Measurements from ENCODE around the gene AHSA1. TPM values are rescaled to one million over a fixed set of nuclear protein-coding genes. Genes with fewer than 3 reads are reported as not detected.

Gene AHSA1
- total and polyA plus RNA-seq, 2 experiments from 2014 or later: 177 to 213 TPM

DNA sequence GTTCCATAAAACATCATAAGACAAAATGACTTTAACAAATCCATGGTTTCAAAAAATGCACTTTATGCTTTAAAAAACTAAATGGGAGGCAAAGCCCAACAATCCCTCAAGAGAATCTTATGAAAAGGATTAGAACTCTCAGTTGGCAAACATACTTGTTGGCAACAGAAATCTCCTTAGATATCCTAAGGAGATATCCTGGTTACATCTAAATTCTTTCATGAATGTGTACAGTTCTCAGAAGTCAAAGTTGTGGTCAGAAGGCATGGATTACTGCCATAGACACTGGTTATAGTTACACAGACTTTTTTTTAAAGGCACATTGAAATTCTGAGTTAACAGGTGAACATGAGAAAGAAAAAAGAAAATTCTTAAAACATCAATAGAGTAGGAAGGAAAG is 58.2 kb downstream of the AHSA1 start:
- TF ChIP-seq JUNB (IDR thresholded peaks at IDR 0.05; ENCODE audit: unreplicated experiment) (no peak), STAT1 (IDR thresholded peaks at IDR 0.05; ENCODE audit: unreplicated experiment) (no peak), POLR2AphosphoS5 (IDR thresholded peaks at IDR 0.05; ENCODE audit: low read depth) (no peak), ZNF114 (CRISPR knock-in tag; IDR thresholded peaks at IDR 0.05) (no peak), ZNF331 (CRISPR knock-in tag; IDR thresholded peaks at IDR 0.05; ENCODE audit: low read depth) (no peak), EZH2phosphoT487 (IDR thresholded peaks at IDR 0.05; ENCODE audit: unreplicated experiment) (no peak), EZH2 (IDR thresholded peaks at IDR 0.05; ENCODE audit: low read depth, unreplicated experiment) (no peak), CREB1 (CRISPR knock-in tag; IDR thresholded peaks at IDR 0.05; ENCODE audit: low read depth) (no peak), NANOG (IDR thresholded peaks at IDR 0.05; ENCODE audit: borderline replicate concordance) (no peak)
- TF ChIP-seq, protein P1, sequence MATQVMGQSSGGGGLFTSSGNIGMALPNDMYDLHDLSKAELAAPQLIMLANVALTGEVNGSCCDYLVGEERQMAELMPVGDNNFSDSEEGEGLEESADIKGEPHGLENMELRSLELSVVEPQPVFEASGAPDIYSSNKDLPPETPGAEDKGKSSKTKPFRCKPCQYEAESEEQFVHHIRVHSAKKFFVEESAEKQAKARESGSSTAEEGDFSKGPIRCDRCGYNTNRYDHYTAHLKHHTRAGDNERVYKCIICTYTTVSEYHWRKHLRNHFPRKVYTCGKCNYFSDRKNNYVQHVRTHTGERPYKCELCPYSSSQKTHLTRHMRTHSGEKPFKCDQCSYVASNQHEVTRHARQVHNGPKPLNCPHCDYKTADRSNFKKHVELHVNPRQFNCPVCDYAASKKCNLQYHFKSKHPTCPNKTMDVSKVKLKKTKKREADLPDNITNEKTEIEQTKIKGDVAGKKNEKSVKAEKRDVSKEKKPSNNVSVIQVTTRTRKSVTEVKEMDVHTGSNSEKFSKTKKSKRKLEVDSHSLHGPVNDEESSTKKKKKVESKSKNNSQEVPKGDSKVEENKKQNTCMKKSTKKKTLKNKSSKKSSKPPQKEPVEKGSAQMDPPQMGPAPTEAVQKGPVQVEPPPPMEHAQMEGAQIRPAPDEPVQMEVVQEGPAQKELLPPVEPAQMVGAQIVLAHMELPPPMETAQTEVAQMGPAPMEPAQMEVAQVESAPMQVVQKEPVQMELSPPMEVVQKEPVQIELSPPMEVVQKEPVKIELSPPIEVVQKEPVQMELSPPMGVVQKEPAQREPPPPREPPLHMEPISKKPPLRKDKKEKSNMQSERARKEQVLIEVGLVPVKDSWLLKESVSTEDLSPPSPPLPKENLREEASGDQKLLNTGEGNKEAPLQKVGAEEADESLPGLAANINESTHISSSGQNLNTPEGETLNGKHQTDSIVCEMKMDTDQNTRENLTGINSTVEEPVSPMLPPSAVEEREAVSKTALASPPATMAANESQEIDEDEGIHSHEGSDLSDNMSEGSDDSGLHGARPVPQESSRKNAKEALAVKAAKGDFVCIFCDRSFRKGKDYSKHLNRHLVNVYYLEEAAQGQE (IDR thresholded peaks at IDR 0.05; ENCODE audit: unreplicated experiment): no peak
- TF ChIP-seq, protein P2, sequence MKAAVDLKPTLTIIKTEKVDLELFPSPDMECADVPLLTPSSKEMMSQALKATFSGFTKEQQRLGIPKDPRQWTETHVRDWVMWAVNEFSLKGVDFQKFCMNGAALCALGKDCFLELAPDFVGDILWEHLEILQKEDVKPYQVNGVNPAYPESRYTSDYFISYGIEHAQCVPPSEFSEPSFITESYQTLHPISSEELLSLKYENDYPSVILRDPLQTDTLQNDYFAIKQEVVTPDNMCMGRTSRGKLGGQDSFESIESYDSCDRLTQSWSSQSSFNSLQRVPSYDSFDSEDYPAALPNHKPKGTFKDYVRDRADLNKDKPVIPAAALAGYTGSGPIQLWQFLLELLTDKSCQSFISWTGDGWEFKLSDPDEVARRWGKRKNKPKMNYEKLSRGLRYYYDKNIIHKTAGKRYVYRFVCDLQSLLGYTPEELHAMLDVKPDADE (IDR thresholded peaks at IDR 0.05): no peak
- TF ChIP-seq, protein P3, sequence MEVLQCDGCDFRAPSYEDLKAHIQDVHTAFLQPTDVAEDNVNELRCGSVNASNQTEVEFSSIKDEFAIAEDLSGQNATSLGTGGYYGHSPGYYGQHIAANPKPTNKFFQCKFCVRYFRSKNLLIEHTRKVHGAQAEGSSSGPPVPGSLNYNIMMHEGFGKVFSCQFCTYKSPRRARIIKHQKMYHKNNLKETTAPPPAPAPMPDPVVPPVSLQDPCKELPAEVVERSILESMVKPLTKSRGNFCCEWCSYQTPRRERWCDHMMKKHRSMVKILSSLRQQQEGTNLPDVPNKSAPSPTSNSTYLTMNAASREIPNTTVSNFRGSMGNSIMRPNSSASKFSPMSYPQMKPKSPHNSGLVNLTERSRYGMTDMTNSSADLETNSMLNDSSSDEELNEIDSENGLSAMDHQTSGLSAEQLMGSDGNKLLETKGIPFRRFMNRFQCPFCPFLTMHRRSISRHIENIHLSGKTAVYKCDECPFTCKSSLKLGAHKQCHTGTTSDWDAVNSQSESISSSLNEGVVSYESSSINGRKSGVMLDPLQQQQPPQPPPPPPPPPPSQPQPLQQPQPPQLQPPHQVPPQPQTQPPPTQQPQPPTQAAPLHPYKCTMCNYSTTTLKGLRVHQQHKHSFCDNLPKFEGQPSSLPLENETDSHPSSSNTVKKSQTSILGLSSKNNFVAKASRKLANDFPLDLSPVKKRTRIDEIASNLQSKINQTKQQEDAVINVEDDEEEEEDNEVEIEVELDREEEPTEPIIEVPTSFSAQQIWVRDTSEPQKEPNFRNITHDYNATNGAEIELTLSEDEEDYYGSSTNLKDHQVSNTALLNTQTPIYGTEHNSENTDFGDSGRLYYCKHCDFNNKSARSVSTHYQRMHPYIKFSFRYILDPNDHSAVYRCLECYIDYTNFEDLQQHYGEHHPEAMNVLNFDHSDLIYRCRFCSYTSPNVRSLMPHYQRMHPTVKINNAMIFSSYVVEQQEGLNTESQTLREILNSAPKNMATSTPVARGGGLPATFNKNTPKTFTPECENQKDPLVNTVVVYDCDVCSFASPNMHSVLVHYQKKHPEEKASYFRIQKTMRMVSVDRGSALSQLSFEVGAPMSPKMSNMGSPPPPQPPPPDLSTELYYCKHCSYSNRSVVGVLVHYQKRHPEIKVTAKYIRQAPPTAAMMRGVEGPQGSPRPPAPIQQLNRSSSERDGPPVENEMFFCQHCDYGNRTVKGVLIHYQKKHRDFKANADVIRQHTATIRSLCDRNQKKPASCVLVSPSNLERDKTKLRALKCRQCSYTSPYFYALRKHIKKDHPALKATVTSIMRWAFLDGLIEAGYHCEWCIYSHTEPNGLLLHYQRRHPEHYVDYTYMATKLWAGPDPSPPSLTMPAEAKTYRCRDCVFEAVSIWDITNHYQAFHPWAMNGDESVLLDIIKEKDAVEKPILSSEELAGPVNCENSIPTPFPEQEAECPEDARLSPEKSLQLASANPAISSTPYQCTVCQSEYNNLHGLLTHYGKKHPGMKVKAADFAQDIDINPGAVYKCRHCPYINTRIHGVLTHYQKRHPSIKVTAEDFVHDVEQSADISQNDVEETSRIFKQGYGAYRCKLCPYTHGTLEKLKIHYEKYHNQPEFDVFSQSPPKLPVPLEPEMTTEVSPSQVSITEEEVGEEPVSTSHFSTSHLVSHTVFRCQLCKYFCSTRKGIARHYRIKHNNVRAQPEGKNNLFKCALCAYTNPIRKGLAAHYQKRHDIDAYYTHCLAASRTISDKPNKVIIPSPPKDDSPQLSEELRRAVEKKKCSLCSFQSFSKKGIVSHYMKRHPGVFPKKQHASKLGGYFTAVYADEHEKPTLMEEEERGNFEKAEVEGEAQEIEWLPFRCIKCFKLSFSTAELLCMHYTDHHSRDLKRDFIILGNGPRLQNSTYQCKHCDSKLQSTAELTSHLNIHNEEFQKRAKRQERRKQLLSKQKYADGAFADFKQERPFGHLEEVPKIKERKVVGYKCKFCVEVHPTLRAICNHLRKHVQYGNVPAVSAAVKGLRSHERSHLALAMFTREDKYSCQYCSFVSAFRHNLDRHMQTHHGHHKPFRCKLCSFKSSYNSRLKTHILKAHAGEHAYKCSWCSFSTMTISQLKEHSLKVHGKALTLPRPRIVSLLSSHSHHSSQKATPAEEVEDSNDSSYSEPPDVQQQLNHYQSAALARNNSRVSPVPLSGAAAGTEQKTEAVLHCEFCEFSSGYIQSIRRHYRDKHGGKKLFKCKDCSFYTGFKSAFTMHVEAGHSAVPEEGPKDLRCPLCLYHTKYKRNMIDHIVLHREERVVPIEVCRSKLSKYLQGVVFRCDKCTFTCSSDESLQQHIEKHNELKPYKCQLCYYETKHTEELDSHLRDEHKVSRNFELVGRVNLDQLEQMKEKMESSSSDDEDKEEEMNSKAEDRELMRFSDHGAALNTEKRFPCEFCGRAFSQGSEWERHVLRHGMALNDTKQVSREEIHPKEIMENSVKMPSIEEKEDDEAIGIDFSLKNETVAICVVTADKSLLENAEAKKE (CRISPR knock-in tag; IDR thresholded peaks at IDR 0.05): no peak
- H3K27ac ChIP-seq (ENCODE audit: low read depth): no peak overlapping the region
- ATAC-seq (no peak), DNase-seq (ENCODE audit: low spot score) (no peak)
- no peak overlapping the region for H3K27ac Mint-ChIP-seq
- peaks cover 3% of the 10 kb centered on the region; the same call in 1 of the 2 replicates for H3K36me3 ChIP-seq (ENCODE audit: insufficient read depth)
- H3K36me3 Mint-ChIP-seq (ENCODE audit: low read depth): peaks cover 33% of the 10 kb centered on the region
- H3K4me2 ChIP-seq: no peak overlapping the region
- H3K27me3 ChIP-seq (ENCODE audit: insufficient read depth): no peaks in the 10 kb centered on the region
- H2AFZ ChIP-seq: no peak overlapping the region
- H3K4me3 ChIP-seq: no peak overlapping the region
- no peaks in the 10 kb centered on the region for H3K4me1 Mint-ChIP-seq
- no peaks in the 10 kb centered on the region for H3K9me2 ChIP-seq (ENCODE audit: insufficient read depth)
- H3F3A ChIP-seq (replicated peaks; ENCODE audit: low read depth): no peaks in the 10 kb centered on the region
- H3K27me3 Mint-ChIP-seq (ENCODE audit: insufficient read depth, low read depth, poor library complexity): peaks cover 3% of the 10 kb centered on the region
- no peaks in the 10 kb centered on the region for H3K4me1 ChIP-seq (ENCODE audit: insufficient read depth)
- H3K4me3 Mint-ChIP-seq: no peak overlapping the region
- no peaks in the 10 kb centered on the region for H3K9me3 Mint-ChIP-seq
- H3K79me2 ChIP-seq (replicated peaks; ENCODE audit: insufficient read depth): no peaks in the 10 kb centered on the region
- H4K20me1 ChIP-seq (replicated peaks; ENCODE audit: insufficient read depth): no peaks in the 10 kb centered on the region
